ENCODE measurements around the gene TECPR1. TPM values are rescaled to one million over a fixed set of nuclear protein-coding genes. Genes with fewer than 3 reads are reported as not detected.
"Not testable (repeated sequence)": the region's sequence is repeated elsewhere in the genome, so short reads cannot be mapped to it uniquely, and the experiment has no call there.

TECPR1 gene
- total and polyA plus RNA-seq, 2 experiments from 2014 or later = 19.2 to 24.4 TPM

DNA sequence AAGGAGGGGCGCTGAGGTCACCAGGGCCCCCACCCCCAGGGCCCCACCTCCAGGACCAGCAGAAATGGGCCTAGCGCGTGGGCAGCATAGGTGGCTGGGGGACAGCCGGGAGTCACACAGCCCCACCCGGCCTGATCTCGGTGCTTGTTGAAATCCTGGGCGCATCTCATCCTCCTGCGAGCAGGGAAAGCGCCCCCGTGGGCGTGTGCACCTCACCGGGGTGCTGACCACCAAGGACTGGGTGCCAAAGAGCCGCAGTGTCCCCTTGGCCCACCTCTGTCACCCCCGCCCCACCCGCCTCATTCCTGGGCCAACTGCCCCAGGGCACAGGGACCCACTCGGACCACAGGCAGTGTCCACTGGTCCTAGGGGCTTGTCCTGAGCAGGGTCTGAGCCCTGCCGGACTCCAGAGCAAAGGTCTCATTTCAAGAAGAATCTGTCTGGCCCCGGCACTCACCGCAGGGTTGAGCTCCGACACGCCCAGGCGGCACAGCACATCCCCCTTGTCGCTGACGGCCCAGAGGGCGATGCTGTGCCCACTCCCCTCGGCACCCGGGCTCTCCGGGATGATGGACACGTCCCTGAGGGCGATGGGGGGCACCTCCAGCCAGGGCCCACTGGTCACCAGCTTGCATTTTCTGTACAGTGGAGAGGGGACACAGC lies 29.4 kb downstream of the TECPR1 start:
- Histone ChIP-seq H3K4me1 (ENCODE audit: low read depth) (no peaks in the 10 kb centered on the region), H3K9me3 (ENCODE audit: low read depth) (no peaks in the 10 kb centered on the region), H3K4me3 (no peak overlapping the region), H3K36me3 (no peaks in the 10 kb centered on the region), H3K27ac (no peak overlapping the region), H3K27me3 (no peaks in the 10 kb centered on the region)
- no peak for DNase-seq (ENCODE audit: low read depth in 1 of 2, low spot score in 1 of 2)
- no peak for TF ChIP-seq CTCF (IDR thresholded peaks at IDR 0.05; ENCODE audit: low read depth, low read length)

GRCh38 chr7:98221611-98222532 lies 30.2 kb downstream of the TECPR1 start:
- H3K27ac ChIP-seq = no peak overlapping the region
- no peak overlapping the region for H3K4me3 ChIP-seq
- TF ChIP-seq CTCF (IDR thresholded peaks at IDR 0.05; ENCODE audit: low read depth, low read length) = no peak
- DNase-seq (ENCODE audit: low read depth in 1 of 2, low spot score in 1 of 2) = no peak
- no peaks in the 10 kb centered on the region for H3K9me3 ChIP-seq (ENCODE audit: low read depth)
- no peaks in the 10 kb centered on the region for H3K27me3 ChIP-seq
- H3K36me3 ChIP-seq = no peaks in the 10 kb centered on the region
- no peaks in the 10 kb centered on the region for H3K4me1 ChIP-seq (ENCODE audit: low read depth)

GRCh38 chr7:98219382-98219781 lies 32.6 kb downstream of the TECPR1 start:
- not testable (repeated sequence) for DNase-seq (ENCODE audit: low read depth in 1 of 2, low spot score in 1 of 2); H3K4me1 ChIP-seq (ENCODE audit: low read depth); H3K4me3 ChIP-seq; H3K27ac ChIP-seq; H3K27me3 ChIP-seq; H3K9me3 ChIP-seq (ENCODE audit: low read depth); H3K36me3 ChIP-seq

DNA sequence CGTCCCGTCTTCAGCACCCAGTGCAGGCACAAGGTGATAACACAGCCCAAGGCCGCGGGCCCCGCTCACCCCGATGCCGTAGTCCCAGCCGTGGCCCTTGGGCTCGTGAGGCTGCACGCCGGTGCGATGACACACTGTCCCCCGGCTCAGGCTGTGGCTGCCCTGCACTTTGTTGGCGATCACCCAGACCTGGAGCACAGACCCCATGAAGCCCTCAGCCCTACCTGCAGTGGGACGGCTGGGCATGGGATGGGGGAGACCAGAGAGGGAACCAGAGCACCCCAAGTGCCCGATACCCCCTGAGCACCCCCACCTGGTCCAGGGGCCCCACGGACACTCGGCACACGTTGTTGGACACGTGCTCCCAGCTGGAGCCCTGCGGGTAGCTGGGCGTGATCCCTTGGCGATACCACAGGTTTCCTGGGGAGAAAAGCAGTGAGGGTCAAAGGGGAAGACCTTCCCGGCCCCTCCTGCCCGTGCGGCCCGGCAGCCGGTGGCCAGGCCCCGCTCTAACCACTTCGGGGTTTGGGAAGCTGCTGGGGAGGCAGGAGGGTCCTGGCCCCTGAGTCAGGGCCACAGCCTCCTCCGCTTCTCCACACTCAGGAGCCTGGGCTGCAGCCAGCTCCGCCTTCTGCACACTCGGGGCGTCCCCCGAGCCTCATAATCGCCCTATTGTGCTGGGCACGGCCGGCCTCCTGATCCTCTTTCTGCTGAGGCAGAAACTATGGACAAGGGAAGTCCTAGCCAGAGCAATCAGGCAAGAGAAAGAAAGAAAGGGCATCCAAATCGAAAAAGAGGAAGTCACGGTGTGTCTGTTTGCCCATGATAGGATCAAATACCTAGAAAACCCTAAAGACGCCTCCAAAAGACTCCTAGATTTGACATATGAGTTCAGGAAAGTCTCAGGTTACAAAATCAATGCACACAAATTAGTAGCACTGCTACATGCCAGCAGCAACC lies 34.1 kb downstream of the TECPR1 start:
- Histone ChIP-seq H3K36me3 (no peaks in the 10 kb centered on the region), H3K27me3 (no peaks in the 10 kb centered on the region), H3K9me3 (ENCODE audit: low read depth) (no peaks in the 10 kb centered on the region), H3K4me3 (no peak overlapping the region), H3K27ac (no peak overlapping the region), H3K4me1 (ENCODE audit: low read depth) (no peaks in the 10 kb centered on the region)
- DNase-seq (ENCODE audit: low read depth in 1 of 2, low spot score in 1 of 2) = no peak
- TF ChIP-seq CTCF (IDR thresholded peaks at IDR 0.05; ENCODE audit: low read depth, low read length) = no peak

DNA sequence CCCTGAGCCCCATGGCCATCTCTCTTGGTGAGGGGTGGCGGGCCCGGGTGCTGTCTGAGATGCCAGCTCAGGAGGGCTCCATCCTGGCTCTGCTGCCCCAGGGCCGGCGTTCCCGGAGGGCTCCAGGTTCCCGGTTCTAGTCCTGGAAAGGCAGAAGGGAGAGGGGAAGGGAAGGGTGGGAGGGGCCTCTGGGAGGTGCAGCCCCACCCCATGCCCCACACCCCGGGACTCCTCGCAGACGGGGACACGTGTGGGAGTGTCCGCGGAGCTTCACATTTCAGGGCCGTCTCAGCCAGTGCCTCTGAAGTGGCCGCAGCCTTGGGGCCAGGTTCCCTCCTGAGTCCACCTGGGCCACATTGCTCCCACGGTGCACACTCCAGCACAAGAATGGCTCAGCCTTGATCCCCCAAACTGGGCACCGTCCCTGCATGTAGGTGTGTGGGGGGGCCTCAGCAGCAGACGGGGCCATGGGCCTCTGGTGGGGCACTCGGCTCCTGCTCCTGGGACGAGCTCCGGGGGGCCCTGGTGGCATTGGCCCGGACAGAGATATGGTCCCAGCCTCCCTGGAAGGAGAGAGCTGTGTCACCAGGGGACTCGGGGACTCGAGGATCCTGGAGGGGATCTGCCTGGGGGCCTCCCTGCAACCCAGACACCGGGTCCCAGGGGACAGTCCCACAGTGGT lies 35.0 kb downstream of the TECPR1 start:
- Histone ChIP-seq H3K36me3 (no peaks in the 10 kb centered on the region), H3K9me3 (ENCODE audit: low read depth) (no peaks in the 10 kb centered on the region), H3K4me1 (ENCODE audit: low read depth) (no peaks in the 10 kb centered on the region), H3K27me3 (no peaks in the 10 kb centered on the region), H3K27ac (no peak overlapping the region), H3K4me3 (no peak overlapping the region)
- no peak for TF ChIP-seq CTCF (IDR thresholded peaks at IDR 0.05; ENCODE audit: low read depth, low read length)
- no peak for DNase-seq (ENCODE audit: low read depth in 1 of 2, low spot score in 1 of 2)
